Measurements from ENCODE around the gene PIKFYVE.

DNA sequence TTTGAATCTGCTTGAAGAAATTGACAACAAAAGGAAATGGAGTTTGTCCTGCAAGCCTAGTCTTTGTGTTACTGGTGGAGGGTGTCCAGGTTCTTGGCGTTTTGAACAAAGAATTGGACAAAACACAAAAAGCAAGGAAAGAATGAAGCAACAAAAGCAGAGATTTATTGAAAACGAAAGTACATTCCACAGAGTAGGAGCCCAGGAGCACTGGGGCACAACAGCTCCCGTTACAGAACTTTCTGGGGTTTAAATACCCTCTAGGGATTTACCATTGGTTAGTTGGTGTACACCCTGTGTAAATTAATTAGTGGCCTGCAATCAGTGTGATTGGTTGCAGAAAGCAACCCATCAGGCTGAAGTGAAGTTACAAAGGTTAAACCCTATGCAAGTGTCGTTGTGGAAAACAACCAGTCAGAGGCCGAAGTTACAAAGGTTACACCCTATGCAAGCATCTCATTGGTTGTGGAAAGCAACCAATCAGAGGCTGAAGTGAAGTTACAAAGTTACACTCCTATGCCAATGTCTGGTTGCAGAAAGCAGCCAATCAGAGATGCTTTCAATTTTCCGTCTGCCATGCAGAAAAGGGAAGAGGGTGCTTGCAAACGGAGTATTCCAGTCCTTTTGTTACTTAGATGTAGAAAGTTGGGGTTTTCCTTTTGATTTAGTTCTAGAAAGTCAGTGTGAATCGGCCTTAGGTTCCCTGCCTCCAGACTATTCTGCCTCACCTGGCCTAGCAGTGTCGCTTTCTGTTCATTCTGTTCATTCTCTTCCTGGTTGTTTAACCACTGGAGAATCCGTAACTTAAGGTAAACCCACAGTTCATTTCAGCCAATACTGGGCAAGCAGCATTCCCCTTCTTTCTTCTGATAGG is 92.9 kb downstream of the PIKFYVE start:
- TF ChIP-seq, protein P1, sequence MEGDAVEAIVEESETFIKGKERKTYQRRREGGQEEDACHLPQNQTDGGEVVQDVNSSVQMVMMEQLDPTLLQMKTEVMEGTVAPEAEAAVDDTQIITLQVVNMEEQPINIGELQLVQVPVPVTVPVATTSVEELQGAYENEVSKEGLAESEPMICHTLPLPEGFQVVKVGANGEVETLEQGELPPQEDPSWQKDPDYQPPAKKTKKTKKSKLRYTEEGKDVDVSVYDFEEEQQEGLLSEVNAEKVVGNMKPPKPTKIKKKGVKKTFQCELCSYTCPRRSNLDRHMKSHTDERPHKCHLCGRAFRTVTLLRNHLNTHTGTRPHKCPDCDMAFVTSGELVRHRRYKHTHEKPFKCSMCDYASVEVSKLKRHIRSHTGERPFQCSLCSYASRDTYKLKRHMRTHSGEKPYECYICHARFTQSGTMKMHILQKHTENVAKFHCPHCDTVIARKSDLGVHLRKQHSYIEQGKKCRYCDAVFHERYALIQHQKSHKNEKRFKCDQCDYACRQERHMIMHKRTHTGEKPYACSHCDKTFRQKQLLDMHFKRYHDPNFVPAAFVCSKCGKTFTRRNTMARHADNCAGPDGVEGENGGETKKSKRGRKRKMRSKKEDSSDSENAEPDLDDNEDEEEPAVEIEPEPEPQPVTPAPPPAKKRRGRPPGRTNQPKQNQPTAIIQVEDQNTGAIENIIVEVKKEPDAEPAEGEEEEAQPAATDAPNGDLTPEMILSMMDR (IDR thresholded peaks at IDR 0.05; ENCODE audit: insufficient read depth, low read depth, low read length) = no peak
- no peak for TF ChIP-seq EZH2 (IDR thresholded peaks at IDR 0.05; ENCODE audit: insufficient read depth, low read length)

Measured in astrocyte (in vitro differentiated cells and primary cell).